Adrenal gland (tissue), 5 donors: ENCODE measurements around the gene ENDOG.

Experiments
- POLR2A ChIP-seq, 2 donors: fragments of 450-650 bp; IDR thresholded peaks; one replicate each; pipeline ENCODE4 v1.6.1; 2017; ENCODE audit warnings: antibody characterized with exemption in 2 of 2, mild to moderate bottlenecking in 2 of 2, moderate library complexity in 1 of 2
- TF ChIP-seq, protein P1 (sequence below), 6 experiments: fragments of 450-650 bp in 4 of 6; fragments of 200-600 bp in 2 of 6; sonication (generic) in 1 of 6; IDR thresholded peaks; 1 replicate in 5 of 6; 2 replicates in 1 of 6; pipeline versions ENCODE4 v1.5.1 to v1.8.0; 2016 to 2021; ENCODE audit warnings: antibody characterized with exemption in 6 of 6, mild to moderate bottlenecking in 2 of 6, moderate library complexity in 1 of 6
- donor health status: DM: no; HTN: no; CAD: no.

- peak; percentile 62 to 83 for TF ChIP-seq POLR2A (IDR thresholded peaks at IDR 0.05)
- TF ChIP-seq, protein P1, sequence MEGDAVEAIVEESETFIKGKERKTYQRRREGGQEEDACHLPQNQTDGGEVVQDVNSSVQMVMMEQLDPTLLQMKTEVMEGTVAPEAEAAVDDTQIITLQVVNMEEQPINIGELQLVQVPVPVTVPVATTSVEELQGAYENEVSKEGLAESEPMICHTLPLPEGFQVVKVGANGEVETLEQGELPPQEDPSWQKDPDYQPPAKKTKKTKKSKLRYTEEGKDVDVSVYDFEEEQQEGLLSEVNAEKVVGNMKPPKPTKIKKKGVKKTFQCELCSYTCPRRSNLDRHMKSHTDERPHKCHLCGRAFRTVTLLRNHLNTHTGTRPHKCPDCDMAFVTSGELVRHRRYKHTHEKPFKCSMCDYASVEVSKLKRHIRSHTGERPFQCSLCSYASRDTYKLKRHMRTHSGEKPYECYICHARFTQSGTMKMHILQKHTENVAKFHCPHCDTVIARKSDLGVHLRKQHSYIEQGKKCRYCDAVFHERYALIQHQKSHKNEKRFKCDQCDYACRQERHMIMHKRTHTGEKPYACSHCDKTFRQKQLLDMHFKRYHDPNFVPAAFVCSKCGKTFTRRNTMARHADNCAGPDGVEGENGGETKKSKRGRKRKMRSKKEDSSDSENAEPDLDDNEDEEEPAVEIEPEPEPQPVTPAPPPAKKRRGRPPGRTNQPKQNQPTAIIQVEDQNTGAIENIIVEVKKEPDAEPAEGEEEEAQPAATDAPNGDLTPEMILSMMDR (IDR thresholded peaks at IDR 0.05): peak in 1 of 6 experiments; percentile 13
These were observed 46.4 kb upstream of the ENDOG start, which contains the start of gene ZER1 for GRCh38 chr9:128771745-128772519.
